ENCODE data around the gene LRP4.

The LRP4 gene

DNA sequence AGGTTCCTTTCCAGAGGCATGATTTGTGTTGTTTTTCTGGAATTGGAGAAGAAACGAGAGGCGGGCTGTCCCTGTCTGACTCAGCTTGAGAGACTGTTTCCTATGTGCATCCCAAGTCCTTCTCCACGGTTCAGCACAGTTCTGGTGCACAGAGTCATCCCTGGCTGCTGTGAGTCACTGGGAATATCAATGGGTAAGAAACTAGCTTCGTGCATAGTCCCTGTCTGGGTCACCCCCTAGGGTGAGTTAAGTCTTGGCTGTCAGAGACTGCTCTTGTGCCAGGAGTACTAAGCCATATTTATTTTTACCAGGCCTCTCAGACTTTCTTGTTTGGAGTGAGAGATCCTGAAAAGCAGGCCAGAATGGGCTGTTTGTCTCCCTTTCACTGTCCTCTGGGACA is 2.4 kb upstream of the LRP4 start:
- Histone ChIP-seq H3K9me3 (no peaks in the 10 kb centered on the region), H3K27me3 (peaks cover 44% of the 10 kb centered on the region), H3K4me3 (no peak overlapping the region), H3K27ac (no peak overlapping the region), H3K9ac (no peak overlapping the region), H3K4me2 (no peak overlapping the region), H3K36me3 (no peaks in the 10 kb centered on the region), H4K20me1 (peaks cover 25% of the 10 kb centered on the region), H3K4me1 (peaks cover 26% of the 10 kb centered on the region)
- TF ChIP-seq Cebpa-rat (IDR thresholded peaks at IDR 0.05), result no peak

DNA sequence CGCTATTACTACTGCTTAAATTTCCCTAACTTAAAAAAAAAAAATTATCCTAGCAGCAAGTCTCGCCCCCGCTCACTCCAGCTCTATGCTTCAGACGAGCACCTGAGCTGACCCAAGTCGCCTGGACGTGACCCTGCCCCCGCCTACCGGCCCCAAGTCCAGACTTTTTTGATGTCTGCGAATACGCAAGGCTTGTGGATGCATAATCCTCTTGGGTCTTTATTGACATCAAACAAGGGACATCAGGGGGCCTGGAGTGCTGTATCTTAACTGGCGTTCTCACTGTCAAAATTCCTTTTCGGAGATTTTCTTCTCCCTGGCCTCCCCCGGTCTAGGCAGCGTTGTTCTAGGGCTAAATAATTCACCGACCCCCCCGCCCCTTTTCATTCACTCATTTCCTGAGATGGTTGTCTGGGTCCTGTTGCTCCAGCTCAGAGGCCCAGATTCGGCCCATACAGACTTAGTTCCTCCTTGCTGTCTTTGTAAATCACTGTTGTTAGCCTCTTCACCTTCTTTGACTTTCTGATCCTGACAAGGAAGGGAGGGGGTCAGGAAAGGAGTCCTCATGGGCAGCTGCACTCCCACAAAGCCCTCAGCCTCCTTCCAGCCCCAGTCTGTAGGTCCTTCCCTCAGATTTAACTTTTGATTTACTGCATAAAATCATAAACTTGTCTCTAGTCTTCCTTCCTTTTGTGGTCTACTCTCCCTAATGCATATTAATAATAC is 601 bp upstream of the LRP4 start:
- Histone ChIP-seq H3K4me1 (peaks cover 26% of the 10 kb centered on the region), H3K27ac (no peak overlapping the region), H3K27me3 (peaks cover 62% of the 10 kb centered on the region), H3K9ac (no peak overlapping the region), H3K4me3 (peak overlapping the region; percentile 70), H4K20me1 (peaks cover 32% of the 10 kb centered on the region), H3K36me3 (no peaks in the 10 kb centered on the region), H3K4me2 (peak overlapping the region; percentile 96), H3K9me3 (no peaks in the 10 kb centered on the region)
- TF ChIP-seq Cebpa-rat (IDR thresholded peaks at IDR 0.05), result no peak

DNA sequence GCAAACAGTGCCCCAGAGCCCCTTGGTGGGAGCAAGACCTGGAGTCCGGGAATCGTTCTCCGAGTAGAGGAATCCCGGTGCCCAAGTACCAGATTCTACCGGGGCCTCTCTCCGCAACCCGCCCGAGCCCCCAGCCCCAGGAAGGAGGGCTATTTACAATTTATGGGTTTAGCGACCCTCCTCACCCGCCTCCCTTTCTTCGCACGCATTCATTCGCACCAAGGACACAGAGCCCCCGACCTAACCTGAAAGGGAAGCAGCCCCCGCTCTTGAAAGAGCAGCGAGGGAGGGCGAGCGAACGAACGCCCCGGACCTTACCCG is 628 bp downstream of the LRP4 start:
- H3K9ac ChIP-seq, result no peak overlapping the region; the same call in 1 of the 2 replicates
- H3K27ac ChIP-seq, result no peak overlapping the region

DNA sequence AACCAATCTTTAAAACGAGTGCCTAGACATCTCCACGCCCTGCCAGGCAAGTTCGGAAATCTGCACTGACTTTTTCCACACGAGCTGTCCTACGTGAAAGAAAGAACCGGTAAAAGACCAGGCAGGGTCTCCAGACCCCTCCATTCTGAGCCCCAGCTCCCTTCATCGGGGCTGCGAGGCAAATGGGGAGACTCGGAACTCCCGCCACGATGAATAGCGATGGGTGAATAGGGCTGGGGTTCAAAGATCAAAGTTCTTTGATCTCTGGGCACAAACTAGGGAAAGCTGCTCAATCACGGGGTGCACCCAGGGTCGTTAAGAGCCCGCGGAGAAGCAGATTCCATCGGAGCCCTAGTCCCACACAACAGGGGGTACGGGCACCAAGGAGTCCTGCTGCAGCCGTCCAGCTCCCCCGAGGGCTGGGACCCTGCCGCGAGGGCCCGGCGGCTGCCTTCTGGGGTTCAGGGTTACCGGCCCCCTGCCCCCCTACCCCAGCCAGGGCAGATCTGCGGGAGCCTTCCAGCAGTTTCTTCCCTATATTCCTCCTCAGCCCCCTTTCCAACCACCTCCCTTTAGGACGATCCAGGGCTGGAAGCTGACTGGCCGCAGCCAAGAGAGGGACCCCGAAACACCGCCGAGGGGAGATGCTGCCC is 1.1 kb downstream of the LRP4 start:
- H3K27ac ChIP-seq, result no peak overlapping the region
- peak overlapping the region; percentile 70 for H3K4me3 ChIP-seq
- no peaks in the 10 kb centered on the region for H3K36me3 ChIP-seq
- peaks cover 33% of the 10 kb centered on the region for H3K4me1 ChIP-seq
- no peak overlapping the region for H3K9ac ChIP-seq
- H4K20me1 ChIP-seq, result peaks cover 32% of the 10 kb centered on the region
- peaks cover 79% of the 10 kb centered on the region for H3K27me3 ChIP-seq
- peak overlapping the region; percentile 96 for H3K4me2 ChIP-seq
- TF ChIP-seq Cebpa-rat (IDR thresholded peaks at IDR 0.05), result no peak
- no peaks in the 10 kb centered on the region for H3K9me3 ChIP-seq

More for the DNA sequence above, 628 bp downstream of the LRP4 start:
- Histone ChIP-seq H3K27me3 (peaks cover 74% of the 10 kb centered on the region), H3K4me3 (peak overlapping the region; percentile 70), H3K4me2 (peak overlapping the region; percentile 96), H3K4me1 (peaks cover 29% of the 10 kb centered on the region), H3K9me3 (no peaks in the 10 kb centered on the region), H3K36me3 (no peaks in the 10 kb centered on the region), H4K20me1 (peaks cover 32% of the 10 kb centered on the region)
- no peak for TF ChIP-seq Cebpa-rat (IDR thresholded peaks at IDR 0.05)

DNA sequence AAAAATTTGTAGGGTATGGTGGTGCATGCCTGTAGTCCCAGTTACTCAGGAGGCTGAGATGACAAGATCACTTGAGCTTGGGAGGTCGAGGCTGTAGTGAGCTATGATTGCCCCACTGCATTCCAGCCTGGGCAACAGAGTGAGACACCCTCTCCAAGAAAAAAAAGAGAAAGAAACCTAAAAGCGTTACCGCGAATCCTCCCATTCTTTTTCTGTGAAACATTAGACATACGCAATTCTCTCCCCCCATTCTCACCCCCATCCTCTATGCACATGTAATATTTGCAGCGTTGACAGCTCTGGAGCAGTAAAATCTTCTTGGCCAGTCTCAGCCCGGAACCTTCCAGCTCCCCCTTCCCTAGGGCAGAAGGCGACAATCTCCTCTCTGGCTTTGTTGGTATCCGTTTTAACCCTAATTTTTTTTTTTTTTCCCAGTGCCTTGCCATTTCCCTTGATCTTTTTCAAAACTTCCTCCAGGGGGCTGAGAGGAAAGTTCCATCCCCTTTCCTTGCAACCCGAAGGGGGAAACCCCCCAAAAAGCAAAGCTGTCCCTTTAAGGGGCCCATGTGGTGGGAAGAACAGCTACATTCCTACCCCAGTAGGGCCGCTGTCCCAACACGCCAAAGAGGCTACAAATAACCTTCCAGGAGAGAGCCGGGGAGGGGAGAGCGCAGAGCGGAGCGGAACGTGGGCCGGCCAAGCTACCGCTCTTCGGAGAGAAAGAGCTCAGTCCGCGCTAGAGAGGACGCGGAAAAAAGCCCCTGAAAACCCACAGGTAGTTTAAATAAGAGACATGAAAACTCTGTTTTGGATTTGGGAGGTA is 1.9 kb downstream of the LRP4 start:
- H3K9ac ChIP-seq, result no peak overlapping the region
- no peak overlapping the region for H3K27ac ChIP-seq
- peak overlapping the region; percentile 70 for H3K4me3 ChIP-seq
- H3K4me1 ChIP-seq, result peaks cover 37% of the 10 kb centered on the region
- TF ChIP-seq Cebpa-rat (IDR thresholded peaks at IDR 0.05), result no peak
- no peaks in the 10 kb centered on the region for H3K36me3 ChIP-seq
- H3K9me3 ChIP-seq, result no peaks in the 10 kb centered on the region
- peak overlapping the region; percentile 96 for H3K4me2 ChIP-seq
- H4K20me1 ChIP-seq, result peaks cover 32% of the 10 kb centered on the region
- peaks cover 80% of the 10 kb centered on the region for H3K27me3 ChIP-seq

DNA sequence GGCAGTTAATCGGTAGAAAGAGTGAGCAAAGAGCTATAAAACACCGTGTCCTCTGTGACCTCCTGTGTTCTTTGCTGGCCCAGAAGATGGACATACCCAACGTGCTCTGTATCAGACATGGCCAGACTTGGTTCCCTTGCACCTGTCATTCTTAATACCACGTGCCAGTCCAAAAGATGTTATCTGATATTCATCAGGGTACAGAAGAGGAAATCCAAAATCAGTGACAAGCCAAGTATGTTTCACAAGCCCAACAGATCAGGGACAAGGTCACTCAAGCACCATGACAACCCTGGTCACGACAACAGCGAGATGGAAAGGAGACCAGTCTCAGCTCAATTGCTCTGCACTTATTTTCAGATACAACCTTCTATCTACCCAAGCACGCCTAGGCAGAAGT is 3.4 kb downstream of the LRP4 start:
- no peak for TF ChIP-seq Cebpa-rat (IDR thresholded peaks at IDR 0.05)
- H3K4me3 ChIP-seq, result no peak overlapping the region
- H3K9ac ChIP-seq, result no peak overlapping the region
- no peaks in the 10 kb centered on the region for H3K9me3 ChIP-seq
- no peaks in the 10 kb centered on the region for H3K36me3 ChIP-seq
- H3K4me2 ChIP-seq, result no peak overlapping the region
- peaks cover 37% of the 10 kb centered on the region for H3K4me1 ChIP-seq
- peaks cover 77% of the 10 kb centered on the region for H3K27me3 ChIP-seq
- H4K20me1 ChIP-seq, result peaks cover 32% of the 10 kb centered on the region
- no peak overlapping the region for H3K27ac ChIP-seq

DNA sequence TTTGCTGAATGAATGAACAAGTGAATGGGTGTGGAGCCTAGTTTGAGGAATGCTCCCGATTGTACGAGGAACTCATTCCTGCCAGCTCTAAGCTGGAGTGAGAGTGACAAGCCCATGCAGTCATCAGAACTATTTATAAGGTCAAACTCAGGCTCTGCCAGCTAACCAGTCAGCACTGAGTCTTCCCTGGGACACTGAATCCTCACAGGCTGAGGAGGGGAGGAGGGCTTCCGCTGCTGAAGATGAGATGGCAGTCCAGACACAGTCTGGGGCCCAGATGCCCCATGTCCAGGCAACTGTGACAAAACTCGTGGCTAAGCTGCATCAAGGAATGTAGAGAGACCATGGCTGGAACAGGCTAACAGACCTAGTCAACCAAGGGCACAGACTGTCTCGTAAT is 4.0 kb downstream of the LRP4 start:
- Histone ChIP-seq H3K4me3 (no peak overlapping the region), H4K20me1 (peaks cover 32% of the 10 kb centered on the region), H3K27ac (no peak overlapping the region), H3K4me1 (peaks cover 37% of the 10 kb centered on the region), H3K36me3 (no peaks in the 10 kb centered on the region), H3K9me3 (no peaks in the 10 kb centered on the region), H3K4me2 (no peak overlapping the region), H3K27me3 (peaks cover 72% of the 10 kb centered on the region), H3K9ac (no peak overlapping the region)
- no peak for TF ChIP-seq Cebpa-rat (IDR thresholded peaks at IDR 0.05)

DNA sequence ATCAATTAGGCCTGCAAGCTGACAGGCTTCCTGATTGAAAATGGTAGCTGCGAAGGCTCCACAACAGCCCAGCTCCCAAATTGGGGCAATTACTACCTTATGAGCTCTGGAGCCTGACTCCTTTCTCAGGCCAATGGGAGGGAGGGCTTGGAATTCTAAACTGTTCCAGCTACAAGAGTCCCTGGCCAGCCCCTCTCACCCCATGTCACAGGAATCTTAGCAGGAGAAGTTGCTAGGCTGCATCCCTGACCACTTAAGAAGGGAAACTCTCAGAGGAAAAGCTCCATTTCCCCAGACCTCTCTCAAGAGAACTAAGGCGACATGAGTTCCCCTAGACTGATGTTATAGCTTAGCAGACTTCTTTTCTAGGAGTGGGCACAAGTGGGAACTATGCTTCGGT is 4.9 kb downstream of the LRP4 start:
- H3K4me3 ChIP-seq, result no peak overlapping the region
- no peak overlapping the region for H3K27ac ChIP-seq
- TF ChIP-seq Cebpa-rat (IDR thresholded peaks at IDR 0.05), result no peak
- peaks cover 31% of the 10 kb centered on the region for H3K4me1 ChIP-seq
- no peaks in the 10 kb centered on the region for H3K9me3 ChIP-seq
- no peak overlapping the region for H3K9ac ChIP-seq
- H3K4me2 ChIP-seq, result no peak overlapping the region
- peaks cover 32% of the 10 kb centered on the region for H4K20me1 ChIP-seq
- peaks cover 63% of the 10 kb centered on the region for H3K27me3 ChIP-seq
- H3K36me3 ChIP-seq, result no peaks in the 10 kb centered on the region

DNA sequence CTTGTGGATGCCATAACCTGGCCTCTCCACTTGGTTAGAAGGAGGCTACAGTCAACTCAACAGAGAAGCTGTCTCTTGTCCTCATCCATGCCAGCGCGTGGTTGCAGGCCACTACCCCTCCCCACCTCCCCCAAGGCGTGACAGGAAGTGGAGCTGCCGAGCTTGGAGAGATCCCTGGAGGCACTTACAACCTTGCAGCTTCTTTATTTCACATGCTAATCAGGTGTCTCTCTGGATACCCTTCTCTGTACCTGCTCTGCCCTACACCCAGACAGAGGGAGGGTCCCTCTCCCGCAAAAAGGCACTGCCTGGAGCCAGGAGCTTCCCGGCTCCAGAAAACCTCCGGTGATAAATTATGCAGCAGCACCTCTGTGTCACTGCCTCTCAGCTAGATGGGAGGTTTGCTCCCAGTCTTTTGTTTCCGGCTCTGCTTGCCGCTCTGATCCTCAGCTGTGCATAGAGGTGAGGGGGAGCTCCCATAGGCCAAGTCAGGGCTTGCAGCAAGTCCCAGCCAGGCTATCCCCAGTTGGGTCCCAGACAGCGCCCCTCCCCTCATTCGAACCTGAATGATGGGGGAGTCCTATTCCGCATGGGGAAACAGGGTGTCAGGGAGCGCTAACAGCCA is 5.7 kb downstream of the LRP4 start:
- peaks cover 26% of the 10 kb centered on the region for H4K20me1 ChIP-seq
- H3K4me2 ChIP-seq, result peak overlapping the region; percentile 68
- H3K9ac ChIP-seq, result no peak overlapping the region
- TF ChIP-seq Cebpa-rat (IDR thresholded peaks at IDR 0.05), result no peak
- no peaks in the 10 kb centered on the region for H3K36me3 ChIP-seq
- peaks cover 26% of the 10 kb centered on the region for H3K4me1 ChIP-seq
- peaks cover 55% of the 10 kb centered on the region for H3K27me3 ChIP-seq
- H3K27ac ChIP-seq, result no peak overlapping the region
- no peaks in the 10 kb centered on the region for H3K9me3 ChIP-seq
- no peak overlapping the region for H3K4me3 ChIP-seq
